ENCODE measurements around the gene LOXL4. TPM values are rescaled to one million over a fixed set of nuclear protein-coding genes. Genes with fewer than 3 reads are reported as not detected.

LOXL4 gene
- total RNA-seq, 1 experiment from 2014 or later = 3.7 TPM

DNA sequence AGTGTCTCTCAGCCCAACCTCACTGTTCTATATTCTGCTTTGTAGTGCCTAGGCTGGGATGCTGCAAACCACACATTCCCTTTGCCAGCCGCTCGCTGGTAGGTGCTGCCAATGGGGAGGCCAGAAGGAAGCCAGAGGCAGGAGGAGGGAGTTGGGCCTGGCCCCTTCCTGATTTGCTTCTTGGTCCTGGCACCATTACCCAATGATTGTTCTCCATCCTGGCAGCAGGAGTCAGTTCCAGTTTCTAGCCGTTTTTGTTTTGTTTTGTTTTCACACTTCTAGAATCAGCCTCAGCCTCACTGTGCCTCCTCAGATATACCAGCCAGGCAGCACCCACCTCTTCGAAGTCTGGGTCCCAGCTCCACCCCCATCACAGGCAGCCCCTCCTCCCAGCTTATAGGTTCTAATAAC lies 27.4 kb upstream of the LOXL4 start:
- Histone ChIP-seq H3K4me3 (ENCODE audit: low read depth, low read length) (no peak overlapping the region), H3K36me3 (ENCODE audit: control insufficient read depth, insufficient read depth, low read length) (no peaks in the 10 kb centered on the region), H3K27me3 (replicated peaks; ENCODE audit: control insufficient read depth, insufficient read depth, low read length) (no peaks in the 10 kb centered on the region; the same call in 1 of the 2 replicates), H3K4me1 (no peaks in the 10 kb centered on the region), H3K9me3 (no peaks in the 10 kb centered on the region)
- intact Hi-C loops (cut with micrococcal nuclease; ENCODE audit: unreplicated experiment) = no loop called here
- Mint-ChIP-seq H3K4me3 (ENCODE audit: unreplicated experiment) (no peak overlapping the region), H3K27ac (ENCODE audit: unreplicated experiment) (no peak overlapping the region), H3K36me3 (ENCODE audit: insufficient read depth, unreplicated experiment) (no peaks in the 10 kb centered on the region), H3K4me1 (ENCODE audit: low read depth, unreplicated experiment) (no peaks in the 10 kb centered on the region), H3K9me3 (ENCODE audit: unreplicated experiment) (no peaks in the 10 kb centered on the region), H3K27me3 (ENCODE audit: insufficient read depth, unreplicated experiment) (peaks cover 10% of the 10 kb centered on the region)
- TF ChIP-seq, protein P1, sequence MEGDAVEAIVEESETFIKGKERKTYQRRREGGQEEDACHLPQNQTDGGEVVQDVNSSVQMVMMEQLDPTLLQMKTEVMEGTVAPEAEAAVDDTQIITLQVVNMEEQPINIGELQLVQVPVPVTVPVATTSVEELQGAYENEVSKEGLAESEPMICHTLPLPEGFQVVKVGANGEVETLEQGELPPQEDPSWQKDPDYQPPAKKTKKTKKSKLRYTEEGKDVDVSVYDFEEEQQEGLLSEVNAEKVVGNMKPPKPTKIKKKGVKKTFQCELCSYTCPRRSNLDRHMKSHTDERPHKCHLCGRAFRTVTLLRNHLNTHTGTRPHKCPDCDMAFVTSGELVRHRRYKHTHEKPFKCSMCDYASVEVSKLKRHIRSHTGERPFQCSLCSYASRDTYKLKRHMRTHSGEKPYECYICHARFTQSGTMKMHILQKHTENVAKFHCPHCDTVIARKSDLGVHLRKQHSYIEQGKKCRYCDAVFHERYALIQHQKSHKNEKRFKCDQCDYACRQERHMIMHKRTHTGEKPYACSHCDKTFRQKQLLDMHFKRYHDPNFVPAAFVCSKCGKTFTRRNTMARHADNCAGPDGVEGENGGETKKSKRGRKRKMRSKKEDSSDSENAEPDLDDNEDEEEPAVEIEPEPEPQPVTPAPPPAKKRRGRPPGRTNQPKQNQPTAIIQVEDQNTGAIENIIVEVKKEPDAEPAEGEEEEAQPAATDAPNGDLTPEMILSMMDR (IDR thresholded peaks at IDR 0.05; ENCODE audit: insufficient read depth in 1 of 2, low read depth in 1 of 2, low read length in 1 of 2, severe bottlenecking in 1 of 2, unreplicated experiment in 1 of 2) = no peak
- DNase-seq = no peak
- ChIA-PET CTCF (no interaction called here), POLR2A (no interaction called here)
- no TSS peak for BruUV-seq (replicated peaks)

DNA sequence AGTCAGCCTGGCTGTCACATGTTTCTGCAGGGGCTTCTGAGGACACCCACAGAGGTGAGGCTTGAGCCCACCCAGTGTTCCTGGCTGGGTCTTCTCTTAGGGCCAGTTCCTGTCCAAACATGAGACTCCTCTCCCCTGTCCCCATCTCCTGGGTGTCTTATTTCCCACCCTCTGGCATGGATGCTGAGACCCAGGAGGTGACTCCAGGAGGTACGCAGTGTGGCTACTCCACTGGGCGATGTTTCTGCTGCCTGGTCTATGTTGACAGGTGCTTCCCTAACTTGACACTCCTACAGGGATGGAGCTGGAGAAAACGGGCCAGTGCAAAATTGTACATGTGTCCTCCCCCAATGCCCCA lies 26.3 kb upstream of the LOXL4 start:
- ChIA-PET POLR2A (no interaction called here), CTCF (no interaction called here)
- Mint-ChIP-seq H3K27ac (ENCODE audit: unreplicated experiment) (no peak overlapping the region), H3K9me3 (ENCODE audit: unreplicated experiment) (no peaks in the 10 kb centered on the region), H3K4me1 (ENCODE audit: low read depth, unreplicated experiment) (no peaks in the 10 kb centered on the region), H3K4me3 (ENCODE audit: unreplicated experiment) (no peak overlapping the region), H3K27me3 (ENCODE audit: insufficient read depth, unreplicated experiment) (peaks cover 10% of the 10 kb centered on the region), H3K36me3 (ENCODE audit: insufficient read depth, unreplicated experiment) (no peaks in the 10 kb centered on the region)
- Histone ChIP-seq H3K4me3 (ENCODE audit: low read depth, low read length) (no peak overlapping the region), H3K36me3 (ENCODE audit: control insufficient read depth, insufficient read depth, low read length) (no peaks in the 10 kb centered on the region), H3K4me1 (no peaks in the 10 kb centered on the region), H3K9me3 (no peaks in the 10 kb centered on the region), H3K27me3 (replicated peaks; ENCODE audit: control insufficient read depth, insufficient read depth, low read length) (no peaks in the 10 kb centered on the region; the same call in 1 of the 2 replicates)
- no TSS peak for BruUV-seq (replicated peaks)
- TF ChIP-seq, protein P1 (IDR thresholded peaks at IDR 0.05; ENCODE audit: insufficient read depth in 1 of 2, low read depth in 1 of 2, low read length in 1 of 2, severe bottlenecking in 1 of 2, unreplicated experiment in 1 of 2) = no peak
- intact Hi-C loops (cut with micrococcal nuclease; ENCODE audit: unreplicated experiment) = no loop called here
- DNase-seq = no peak

DNA sequence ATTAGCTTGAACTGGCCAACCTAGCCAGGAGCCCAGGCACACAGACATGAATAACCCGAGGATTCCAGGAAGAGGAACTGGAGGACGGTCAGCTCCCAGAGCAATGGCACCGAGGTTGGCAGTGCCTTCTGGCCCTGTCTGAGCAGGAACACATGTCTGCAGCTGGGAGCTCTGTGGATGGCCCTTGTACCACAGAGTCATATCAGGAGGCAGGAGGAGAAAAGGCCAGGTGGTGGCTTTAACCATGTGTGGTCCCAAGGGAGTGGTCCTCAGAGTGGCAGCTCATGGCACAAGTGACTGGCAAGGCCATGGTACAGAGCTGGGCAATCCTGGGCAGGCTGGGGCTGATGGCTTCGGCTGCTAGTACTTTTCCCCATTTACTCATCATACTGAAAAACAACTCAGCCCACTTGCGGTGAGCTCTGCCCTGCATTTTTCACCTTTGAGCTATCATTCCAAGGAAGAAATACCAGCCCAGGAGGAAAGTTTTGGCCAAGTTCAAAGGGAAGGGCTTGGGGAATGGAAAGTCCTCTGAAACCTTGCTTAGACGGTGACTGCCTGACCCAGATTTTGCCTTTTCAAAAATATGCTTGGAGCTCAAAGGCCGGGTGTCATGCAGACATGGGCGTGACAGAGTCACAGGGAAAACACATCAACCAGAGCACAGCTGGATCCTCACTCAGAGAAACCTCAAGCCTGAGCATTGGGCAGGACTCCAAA lies 25.7 kb upstream of the LOXL4 start:
- intact Hi-C loops (cut with micrococcal nuclease; ENCODE audit: unreplicated experiment) = no loop called here
- H3K36me3 Mint-ChIP-seq (ENCODE audit: insufficient read depth, unreplicated experiment) = no peaks in the 10 kb centered on the region
- no peaks in the 10 kb centered on the region for H3K36me3 ChIP-seq (ENCODE audit: control insufficient read depth, insufficient read depth, low read length)
- no peak overlapping the region for H3K4me3 ChIP-seq (ENCODE audit: low read depth, low read length)
- no peaks in the 10 kb centered on the region for H3K4me1 Mint-ChIP-seq (ENCODE audit: low read depth, unreplicated experiment)
- TF ChIP-seq, protein P1 (IDR thresholded peaks at IDR 0.05; ENCODE audit: insufficient read depth in 1 of 2, low read depth in 1 of 2, low read length in 1 of 2, severe bottlenecking in 1 of 2, unreplicated experiment in 1 of 2) = no peak
- H3K4me3 Mint-ChIP-seq (ENCODE audit: unreplicated experiment) = no peak overlapping the region
- H3K9me3 Mint-ChIP-seq (ENCODE audit: unreplicated experiment) = no peaks in the 10 kb centered on the region
- no peaks in the 10 kb centered on the region for H3K4me1 ChIP-seq
- H3K27me3 ChIP-seq (replicated peaks; ENCODE audit: control insufficient read depth, insufficient read depth, low read length) = no peaks in the 10 kb centered on the region; the same call in 1 of the 2 replicates
- ChIA-PET POLR2A (no interaction called here), CTCF (no interaction called here)
- peaks cover 10% of the 10 kb centered on the region for H3K27me3 Mint-ChIP-seq (ENCODE audit: insufficient read depth, unreplicated experiment)
- H3K9me3 ChIP-seq = no peaks in the 10 kb centered on the region
- no peak for DNase-seq
- no peak overlapping the region for H3K27ac Mint-ChIP-seq (ENCODE audit: unreplicated experiment)
- no TSS peak for BruUV-seq (replicated peaks)
